GM10266 (cell line): ENCODE results near the gene GPR176.
A peak's percentile ranks its signal among the peaks of the same experiment; 100 is the strongest.

ENCODE experiments used
- DNase-seq: peaks from one replicate; pipeline ENCODE4 v3.0.0; 2012; ENCODE audit errors: extremely low spot score
- CTCF ChIP-seq: IDR thresholded peaks from 2 replicates; pipeline ENCODE4 v1.5.1; 2012; ENCODE audit warnings: mild to moderate bottlenecking, low read depth; ENCODE audit not compliant: control insufficient read depth, insufficient read depth; ENCODE audit errors: missing control alignments

The GPR176 gene

GRCh38 chr15:39776068-39776467, 144.0 kb downstream of the GPR176 start:
- no peak for DNase-seq
- no peak for TF ChIP-seq CTCF

- TF ChIP-seq CTCF: no peak
- no peak for DNase-seq
These were observed 145.3 kb downstream of the GPR176 start for GRCh38 chr15:39774688-39775267.

GRCh38 chr15:39770748-39771689, 149.0 kb downstream of the GPR176 start:
- DNase-seq: no peak
- TF ChIP-seq CTCF: no peak

GRCh38 chr15:39767921-39768320, 152.1 kb downstream of the GPR176 start:
- no peak for DNase-seq
- no peak for TF ChIP-seq CTCF

GRCh38 chr15:39761006-39761405, 159.1 kb downstream of the GPR176 start:
- DNase-seq: no peak
- no peak for TF ChIP-seq CTCF

- peak; percentile 24 for DNase-seq
These were observed 163.1 kb downstream of the GPR176 start for GRCh38 chr15:39756806-39757522.

More at GRCh38 chr15:39756806-39757522, 163.1 kb downstream of the GPR176 start:
- TF ChIP-seq CTCF: peak; percentile 68
